Skeletal muscle satellite cell (primary cell): Measurements from ENCODE around the gene WNK4.

Experiments
- H3K27me3 ChIP-seq: 2 replicates; pipeline ENCODE4 v1.7.0; 2013; ENCODE audit warnings: low read length; ENCODE audit not compliant: control insufficient read depth, insufficient read depth
- H3K36me3 ChIP-seq: 2 replicates; pipeline ENCODE4 v1.7.0; 2013; ENCODE audit warnings: mild to moderate bottlenecking, control low read depth, low read length; ENCODE audit not compliant: insufficient read depth
- H3K4me1 ChIP-seq: 2 replicates; pipeline ENCODE4 v1.7.0; 2013; ENCODE audit warnings: low read length; ENCODE audit not compliant: control insufficient read depth, insufficient read depth
- H3K4me2 ChIP-seq: 2 replicates; pipeline ENCODE4 v1.7.0; 2013; ENCODE audit warnings: mild to moderate bottlenecking, low read length
- H3K4me3 ChIP-seq: 2 replicates; pipeline ENCODE4 v1.7.0; 2013; ENCODE audit warnings: low read length
- H3K9ac ChIP-seq: 2 replicates; pipeline ENCODE4 v1.7.0; 2013; ENCODE audit warnings: mild to moderate bottlenecking, low read depth, low read length, moderate library complexity
- H3K9me3 ChIP-seq: replicated peaks from 2 replicates; pipeline ENCODE4 v1.7.0; 2013; ENCODE audit warnings: mild to moderate bottlenecking, control low read depth, low read length

Gene WNK4

GRCh38 chr17:42784811-42785592 is 4.6 kb downstream of the WNK4 start:
- Histone ChIP-seq H3K27me3 (peaks cover 48% of the 10 kb centered on the region), H3K4me2 (peak overlapping the region; percentile 93), H3K9me3 (no peaks in the 10 kb centered on the region), H3K36me3 (peaks cover 17% of the 10 kb centered on the region), H3K9ac (no peak overlapping the region), H3K4me1 (peaks cover 45% of the 10 kb centered on the region), H3K4me3 (no peak overlapping the region)

- H3K4me1 ChIP-seq, result peaks cover 30% of the 10 kb centered on the region
- H3K4me3 ChIP-seq, result no peak overlapping the region
- H3K4me2 ChIP-seq, result no peak overlapping the region
- H3K9ac ChIP-seq, result no peak overlapping the region
- no peaks in the 10 kb centered on the region for H3K9me3 ChIP-seq
- H3K36me3 ChIP-seq, result peaks cover 17% of the 10 kb centered on the region
- peaks cover 34% of the 10 kb centered on the region for H3K27me3 ChIP-seq
Observed at GRCh38 chr17:42787266-42787665, 6.9 kb downstream of the WNK4 start.

GRCh38 chr17:42791948-42792347 is 11.5 kb downstream of the WNK4 start:
- H3K36me3 ChIP-seq, result peaks cover 14% of the 10 kb centered on the region
- H3K4me2 ChIP-seq, result no peak overlapping the region
- H3K27me3 ChIP-seq, result no peaks in the 10 kb centered on the region
- H3K4me1 ChIP-seq, result no peaks in the 10 kb centered on the region
- no peak overlapping the region for H3K9ac ChIP-seq
- H3K4me3 ChIP-seq, result no peak overlapping the region
- no peaks in the 10 kb centered on the region for H3K9me3 ChIP-seq

- Histone ChIP-seq H3K4me2 (no peak overlapping the region), H3K9me3 (no peaks in the 10 kb centered on the region), H3K27me3 (no peaks in the 10 kb centered on the region), H3K9ac (no peak overlapping the region), H3K4me3 (no peak overlapping the region), H3K4me1 (peaks cover 4% of the 10 kb centered on the region), H3K36me3 (peaks cover 14% of the 10 kb centered on the region)
Observed at GRCh38 chr17:42792545-42792944, 12.1 kb downstream of the WNK4 start.

GRCh38 chr17:42795061-42795460 is 14.7 kb downstream of the WNK4 start:
- H3K4me1 ChIP-seq, result peaks cover 12% of the 10 kb centered on the region
- no peak overlapping the region for H3K4me2 ChIP-seq
- H3K9ac ChIP-seq, result no peak overlapping the region
- no peaks in the 10 kb centered on the region for H3K27me3 ChIP-seq
- H3K4me3 ChIP-seq, result no peak overlapping the region
- H3K9me3 ChIP-seq, result no peaks in the 10 kb centered on the region
- H3K36me3 ChIP-seq, result peaks cover 6% of the 10 kb centered on the region

- H3K4me2 ChIP-seq, result no peak overlapping the region
- peaks cover 12% of the 10 kb centered on the region for H3K4me1 ChIP-seq
- no peak overlapping the region for H3K4me3 ChIP-seq
- peaks cover 6% of the 10 kb centered on the region for H3K36me3 ChIP-seq
- no peak overlapping the region for H3K9ac ChIP-seq
- no peaks in the 10 kb centered on the region for H3K9me3 ChIP-seq
- no peaks in the 10 kb centered on the region for H3K27me3 ChIP-seq
Observed at GRCh38 chr17:42795465-42795864, 15.1 kb downstream of the WNK4 start.

GRCh38 chr17:42796066-42796758 is 15.8 kb downstream of the WNK4 start:
- Histone ChIP-seq H3K9ac (no peak overlapping the region), H3K36me3 (peaks cover 6% of the 10 kb centered on the region), H3K4me1 (peaks cover 12% of the 10 kb centered on the region)

GRCh38 chr17:42797067-42798007 is 16.9 kb downstream of the WNK4 start:
- Histone ChIP-seq H3K4me2 (peak overlapping the region; percentile 82), H3K36me3 (peaks cover 6% of the 10 kb centered on the region), H3K9ac (peak overlapping the region; percentile 89), H3K27me3 (no peaks in the 10 kb centered on the region), H3K9me3 (no peaks in the 10 kb centered on the region), H3K4me1 (peaks cover 12% of the 10 kb centered on the region), H3K4me3 (peak overlapping the region; percentile 93)

More at GRCh38 chr17:42796066-42796758, 15.8 kb downstream of the WNK4 start:
- Histone ChIP-seq H3K27me3 (no peaks in the 10 kb centered on the region), H3K4me2 (no peak overlapping the region), H3K4me3 (no peak overlapping the region), H3K9me3 (no peaks in the 10 kb centered on the region)

GRCh38 chr17:42798011-42798382 is 17.6 kb downstream of the WNK4 start:
- Histone ChIP-seq H3K27me3 (no peaks in the 10 kb centered on the region), H3K4me1 (peaks cover 13% of the 10 kb centered on the region), H3K36me3 (peaks cover 6% of the 10 kb centered on the region), H3K4me3 (peak overlapping the region; percentile 93), H3K9me3 (no peaks in the 10 kb centered on the region), H3K9ac (peak overlapping the region; percentile 89), H3K4me2 (peak overlapping the region; percentile 82)

- no peaks in the 10 kb centered on the region for H3K9me3 ChIP-seq
- peaks cover 6% of the 10 kb centered on the region for H3K36me3 ChIP-seq
- H3K4me2 ChIP-seq, result peak within 1 kb of the TSS; percentile 82
- no peaks in the 10 kb centered on the region for H3K27me3 ChIP-seq
- H3K4me1 ChIP-seq, result peaks cover 16% of the 10 kb centered on the region
- H3K4me3 ChIP-seq, result peak within 1 kb of the TSS; percentile 93
- peak within 1 kb of the TSS; percentile 89 for H3K9ac ChIP-seq
Observed at GRCh38 chr17:42798383-42799380, 18.3 kb downstream of the WNK4 start, which contains the start of the genes CNTD1 and COA3. TSS of gene CNTD1 (plus strand) at chr17:42798861. CDS start at chr17:42799068, 207 bp downstream. TSS of gene COA3 (minus strand) at chr17:42798704. CDS start at chr17:42798681, 23 bp downstream.
